Uterus (tissue), 2 donors: ENCODE results near the gene ARHGAP45.

Experiments
- CTCF ChIP-seq, 4 experiments: fragments of 200-600 bp in 2 of 4; fragments of 450-650 bp in 2 of 4; sonication (generic) in 2 of 4; IDR thresholded peaks; one replicate each; pipeline ENCODE4 v1.5.1; 2016 to 2019; ENCODE audit warnings: antibody characterized with exemption in 4 of 4, mild to moderate bottlenecking in 2 of 4, moderate library complexity in 1 of 4
- POLR2A ChIP-seq, 2 donors: fragments of 450-650 bp; IDR thresholded peaks; one replicate each; pipeline ENCODE4 v1.6.1; 2016; ENCODE audit warnings: antibody characterized with exemption in 2 of 2, mild to moderate bottlenecking in 1 of 2, moderate library complexity in 1 of 2

DNA sequence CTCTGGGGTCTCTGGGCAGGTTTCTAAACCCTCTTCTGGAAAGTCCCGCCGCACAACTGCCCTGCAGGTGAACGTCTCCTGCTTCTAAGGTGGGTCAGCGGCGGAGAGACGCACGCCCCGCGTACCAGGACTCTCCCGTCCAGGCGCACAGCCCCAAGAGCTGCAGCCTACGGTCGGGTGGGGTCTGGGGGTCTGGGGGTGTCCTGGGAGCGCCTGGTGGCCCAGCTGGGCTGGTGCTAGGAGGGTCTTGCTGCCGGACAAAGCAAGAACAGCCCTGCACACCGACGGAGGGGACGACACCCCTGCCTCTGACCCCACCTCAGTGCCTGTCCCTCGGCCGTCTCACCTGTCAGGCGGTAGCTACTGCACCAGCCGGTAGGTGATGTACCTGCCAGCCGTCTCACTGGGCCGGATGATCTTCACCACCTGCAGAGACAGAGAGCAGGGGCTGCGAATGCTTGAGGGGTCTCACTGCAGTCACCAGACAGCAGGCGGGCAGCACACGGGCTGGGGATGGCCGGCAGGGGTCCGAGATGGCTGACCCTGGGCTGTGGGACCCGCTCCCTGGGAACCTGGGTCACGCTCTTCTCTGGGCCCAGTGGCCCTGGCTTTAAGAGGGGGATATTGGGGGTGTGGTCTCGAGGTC, 22.3 kb downstream of the ARHGAP45 start:
- TF ChIP-seq POLR2A (IDR thresholded peaks at IDR 0.05) = no peak
- TF ChIP-seq CTCF (IDR thresholded peaks at IDR 0.05) = no peak
